Fibroblast of lung (primary cell): ENCODE results near the gene FBXL17.

Experiments used
- EZH2 ChIP-seq: IDR thresholded peaks from 2 replicates; pipeline ENCODE4 v1.5.1; 2012; ENCODE audit warnings: low read length, control low read depth, mild to moderate bottlenecking; ENCODE audit errors: missing control alignments
- TF ChIP-seq, protein P1 (sequence below), 2 donors: IDR thresholded peaks in 1 of 2; conservative IDR thresholded peaks in 1 of 2; 1 replicate in 1 of 2; 2 replicates in 1 of 2; pipeline ENCODE4 v1.5.1; 2011 to 2012; ENCODE audit warnings: low read length in 2 of 2, control low read depth in 1 of 2, inconsistent platforms in 1 of 2, low read depth in 1 of 2, mild to moderate bottlenecking in 1 of 2

DNA sequence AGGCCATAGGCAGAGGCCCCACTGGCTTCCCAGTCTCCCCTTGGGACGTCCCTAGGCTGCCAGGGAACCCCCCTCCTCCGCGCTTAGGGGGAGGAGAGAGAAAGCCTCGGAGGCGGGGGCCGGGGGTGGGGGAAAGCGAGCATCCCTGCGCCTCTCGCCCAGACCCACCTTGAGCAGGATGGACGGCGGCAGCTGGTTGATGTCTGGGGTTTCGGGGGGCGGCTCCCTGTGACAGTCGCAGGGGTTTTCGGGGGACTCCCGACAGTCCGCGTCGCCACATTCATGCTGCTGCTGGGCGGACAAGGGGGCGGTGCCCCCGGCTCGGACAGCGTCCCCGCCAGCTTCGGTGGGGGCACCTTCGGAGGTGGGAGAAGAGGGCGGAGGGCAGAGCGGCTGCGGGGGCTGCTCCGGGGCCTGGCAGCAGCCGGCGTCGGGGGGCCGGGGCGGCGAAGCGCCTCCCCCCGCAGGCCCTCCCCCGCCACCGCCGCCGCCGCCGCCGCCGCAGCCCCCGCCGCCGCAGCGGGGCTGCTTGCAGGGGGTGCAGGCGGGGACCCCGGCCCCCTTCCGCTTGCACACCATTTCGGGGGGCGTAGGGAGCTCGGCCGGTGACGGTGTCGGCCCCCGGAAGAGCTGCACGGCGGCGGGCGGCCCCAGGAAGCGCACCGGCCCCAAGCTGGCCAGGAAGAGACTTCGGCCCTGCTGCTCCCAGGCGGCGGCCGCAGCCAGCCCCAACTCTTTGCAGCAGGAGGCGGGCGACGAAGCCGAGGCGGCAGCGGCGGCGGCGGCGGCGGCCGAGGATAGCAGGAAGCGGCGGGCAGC lies 1.2 kb downstream of the FBXL17 start:
- TF ChIP-seq, protein P1, sequence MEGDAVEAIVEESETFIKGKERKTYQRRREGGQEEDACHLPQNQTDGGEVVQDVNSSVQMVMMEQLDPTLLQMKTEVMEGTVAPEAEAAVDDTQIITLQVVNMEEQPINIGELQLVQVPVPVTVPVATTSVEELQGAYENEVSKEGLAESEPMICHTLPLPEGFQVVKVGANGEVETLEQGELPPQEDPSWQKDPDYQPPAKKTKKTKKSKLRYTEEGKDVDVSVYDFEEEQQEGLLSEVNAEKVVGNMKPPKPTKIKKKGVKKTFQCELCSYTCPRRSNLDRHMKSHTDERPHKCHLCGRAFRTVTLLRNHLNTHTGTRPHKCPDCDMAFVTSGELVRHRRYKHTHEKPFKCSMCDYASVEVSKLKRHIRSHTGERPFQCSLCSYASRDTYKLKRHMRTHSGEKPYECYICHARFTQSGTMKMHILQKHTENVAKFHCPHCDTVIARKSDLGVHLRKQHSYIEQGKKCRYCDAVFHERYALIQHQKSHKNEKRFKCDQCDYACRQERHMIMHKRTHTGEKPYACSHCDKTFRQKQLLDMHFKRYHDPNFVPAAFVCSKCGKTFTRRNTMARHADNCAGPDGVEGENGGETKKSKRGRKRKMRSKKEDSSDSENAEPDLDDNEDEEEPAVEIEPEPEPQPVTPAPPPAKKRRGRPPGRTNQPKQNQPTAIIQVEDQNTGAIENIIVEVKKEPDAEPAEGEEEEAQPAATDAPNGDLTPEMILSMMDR (conservative IDR thresholded peaks at IDR 0.05 in 1 of 2, IDR thresholded peaks at IDR 0.05 in 1 of 2; ENCODE audit: low read depth in 1 of 2, low read length in 2 of 2), result no peak
- no peak for TF ChIP-seq EZH2
